ENCODE data around the gene ABCA2.

ABCA2 gene

GRCh38 chr9:136971746-136972145, 56.3 kb downstream of the ABCA2 start:
- WGBS (ENCODE audit: insufficient coverage, insufficient read length), result no CpG with 5 or more reads among the region's 14 CpGs

GRCh38 chr9:136970361-136970760, 57.7 kb downstream of the ABCA2 start:
- Histone ChIP-seq H3K36me3 (ENCODE audit: control insufficient read depth, insufficient read depth, low read length) (no peaks in the 10 kb centered on the region), H3K9me3 (ENCODE audit: control insufficient read depth, insufficient read depth, low read length) (no peaks in the 10 kb centered on the region), H3K27me3 (ENCODE audit: control insufficient read depth, insufficient read depth, low read length) (no peaks in the 10 kb centered on the region), H3K4me1 (ENCODE audit: control insufficient read depth, insufficient read depth, low read length) (peaks cover 5% of the 10 kb centered on the region; the same call in 1 of the 2 replicates), H3K27ac (ENCODE audit: low read length) (no peak overlapping the region), H3K4me3 (ENCODE audit: low read length) (no peak overlapping the region)
- DNase-seq (ENCODE audit: low read depth, low spot score), result no peak
- WGBS (ENCODE audit: insufficient coverage, insufficient read length), result no CpG with 5 or more reads among the region's 11 CpGs

More at GRCh38 chr9:136971746-136972145, 56.3 kb downstream of the ABCA2 start:
- Histone ChIP-seq H3K4me1 (ENCODE audit: control insufficient read depth, insufficient read depth, low read length) (no peaks in the 10 kb centered on the region), H3K27ac (ENCODE audit: low read length) (no peak overlapping the region), H3K9me3 (ENCODE audit: control insufficient read depth, insufficient read depth, low read length) (no peaks in the 10 kb centered on the region), H3K4me3 (ENCODE audit: low read length) (no peak overlapping the region), H3K27me3 (ENCODE audit: control insufficient read depth, insufficient read depth, low read length) (no peaks in the 10 kb centered on the region), H3K36me3 (ENCODE audit: control insufficient read depth, insufficient read depth, low read length) (no peaks in the 10 kb centered on the region)
- DNase-seq (ENCODE audit: low read depth, low spot score), result no peak

GRCh38 chr9:136969774-136970173, 58.3 kb downstream of the ABCA2 start:
- Histone ChIP-seq H3K4me1 (ENCODE audit: control insufficient read depth, insufficient read depth, low read length) (peaks cover 5% of the 10 kb centered on the region; the same call in 1 of the 2 replicates), H3K4me3 (ENCODE audit: low read length) (no peak overlapping the region), H3K9me3 (ENCODE audit: control insufficient read depth, insufficient read depth, low read length) (no peaks in the 10 kb centered on the region), H3K36me3 (ENCODE audit: control insufficient read depth, insufficient read depth, low read length) (no peaks in the 10 kb centered on the region), H3K27ac (ENCODE audit: low read length) (no peak overlapping the region), H3K27me3 (ENCODE audit: control insufficient read depth, insufficient read depth, low read length) (no peaks in the 10 kb centered on the region)
- WGBS (ENCODE audit: insufficient coverage, insufficient read length), result no CpG with 5 or more reads among the region's 5 CpGs
- no peak for DNase-seq (ENCODE audit: low read depth, low spot score)

- H3K9me3 ChIP-seq (ENCODE audit: control insufficient read depth, insufficient read depth, low read length), result no peaks in the 10 kb centered on the region
- WGBS (ENCODE audit: insufficient coverage, insufficient read length), result no CpG with 5 or more reads among the region's 17 CpGs
- peaks cover 5% of the 10 kb centered on the region; the same call in 1 of the 2 replicates for H3K4me1 ChIP-seq (ENCODE audit: control insufficient read depth, insufficient read depth, low read length)
- H3K36me3 ChIP-seq (ENCODE audit: control insufficient read depth, insufficient read depth, low read length), result no peaks in the 10 kb centered on the region
- H3K27ac ChIP-seq (ENCODE audit: low read length), result no peak overlapping the region
- H3K27me3 ChIP-seq (ENCODE audit: control insufficient read depth, insufficient read depth, low read length), result no peaks in the 10 kb centered on the region
- DNase-seq (ENCODE audit: low read depth, low spot score), result no peak
- H3K4me3 ChIP-seq (ENCODE audit: low read length), result no peak overlapping the region
Observed at GRCh38 chr9:136969150-136969549, 58.9 kb downstream of the ABCA2 start.

- no CpG with 5 or more reads among the region's 17 CpGs for WGBS (ENCODE audit: insufficient coverage, insufficient read length)
- Histone ChIP-seq H3K36me3 (ENCODE audit: control insufficient read depth, insufficient read depth, low read length) (no peaks in the 10 kb centered on the region), H3K27me3 (ENCODE audit: control insufficient read depth, insufficient read depth, low read length) (no peaks in the 10 kb centered on the region), H3K4me1 (ENCODE audit: control insufficient read depth, insufficient read depth, low read length) (peaks cover 5% of the 10 kb centered on the region; the same call in 1 of the 2 replicates), H3K4me3 (ENCODE audit: low read length) (no peak overlapping the region), H3K27ac (ENCODE audit: low read length) (no peak overlapping the region), H3K9me3 (ENCODE audit: control insufficient read depth, insufficient read depth, low read length) (no peaks in the 10 kb centered on the region)
- no peak for DNase-seq (ENCODE audit: low read depth, low spot score)
Observed at GRCh38 chr9:136968333-136969127, 59.5 kb downstream of the ABCA2 start.

GRCh38 chr9:136965771-136966484, 62.1 kb downstream of the ABCA2 start:
- Histone ChIP-seq H3K36me3 (ENCODE audit: control insufficient read depth, insufficient read depth, low read length) (no peaks in the 10 kb centered on the region), H3K27ac (ENCODE audit: low read length) (no peak overlapping the region), H3K4me3 (ENCODE audit: low read length) (no peak overlapping the region), H3K9me3 (ENCODE audit: control insufficient read depth, insufficient read depth, low read length) (no peaks in the 10 kb centered on the region), H3K27me3 (ENCODE audit: control insufficient read depth, insufficient read depth, low read length) (no peaks in the 10 kb centered on the region), H3K4me1 (ENCODE audit: control insufficient read depth, insufficient read depth, low read length) (peaks cover 5% of the 10 kb centered on the region; the same call in 1 of the 2 replicates)
- no CpG with 5 or more reads among the region's 23 CpGs for WGBS (ENCODE audit: insufficient coverage, insufficient read length)
- no peak for DNase-seq (ENCODE audit: low read depth, low spot score)

- Histone ChIP-seq H3K36me3 (ENCODE audit: control insufficient read depth, insufficient read depth, low read length) (no peaks in the 10 kb centered on the region), H3K27ac (ENCODE audit: low read length) (no peak overlapping the region), H3K4me3 (ENCODE audit: low read length) (no peak overlapping the region), H3K4me1 (ENCODE audit: control insufficient read depth, insufficient read depth, low read length) (peaks cover 5% of the 10 kb centered on the region; the same call in 1 of the 2 replicates), H3K9me3 (ENCODE audit: control insufficient read depth, insufficient read depth, low read length) (no peaks in the 10 kb centered on the region), H3K27me3 (ENCODE audit: control insufficient read depth, insufficient read depth, low read length) (no peaks in the 10 kb centered on the region)
- WGBS (ENCODE audit: insufficient coverage, insufficient read length), result no CpG with 5 or more reads among the region's 26 CpGs
- DNase-seq (ENCODE audit: low read depth, low spot score), result no peak
Observed at GRCh38 chr9:136964833-136965422, 63.1 kb downstream of the ABCA2 start.

GRCh38 chr9:136964171-136964689, 63.8 kb downstream of the ABCA2 start:
- peaks cover 5% of the 10 kb centered on the region; the same call in 1 of the 2 replicates for H3K4me1 ChIP-seq (ENCODE audit: control insufficient read depth, insufficient read depth, low read length)
- no peaks in the 10 kb centered on the region for H3K9me3 ChIP-seq (ENCODE audit: control insufficient read depth, insufficient read depth, low read length)

GRCh38 chr9:136963751-136964150, 64.3 kb downstream of the ABCA2 start:
- no CpG with 5 or more reads among the region's 12 CpGs for WGBS (ENCODE audit: insufficient coverage, insufficient read length)
- no peaks in the 10 kb centered on the region for H3K36me3 ChIP-seq (ENCODE audit: control insufficient read depth, insufficient read depth, low read length)
- H3K27me3 ChIP-seq (ENCODE audit: control insufficient read depth, insufficient read depth, low read length), result no peaks in the 10 kb centered on the region
- no peaks in the 10 kb centered on the region for H3K9me3 ChIP-seq (ENCODE audit: control insufficient read depth, insufficient read depth, low read length)
- H3K4me1 ChIP-seq (ENCODE audit: control insufficient read depth, insufficient read depth, low read length), result peaks cover 5% of the 10 kb centered on the region; the same call in 1 of the 2 replicates
- no peak for DNase-seq (ENCODE audit: low read depth, low spot score)
- no peak overlapping the region for H3K27ac ChIP-seq (ENCODE audit: low read length)
- no peak overlapping the region for H3K4me3 ChIP-seq (ENCODE audit: low read length)

More at GRCh38 chr9:136964171-136964689, 63.8 kb downstream of the ABCA2 start:
- no peak overlapping the region for H3K4me3 ChIP-seq (ENCODE audit: low read length)
- no peaks in the 10 kb centered on the region for H3K36me3 ChIP-seq (ENCODE audit: control insufficient read depth, insufficient read depth, low read length)
- no CpG with 5 or more reads among the region's 22 CpGs for WGBS (ENCODE audit: insufficient coverage, insufficient read length)
- H3K27ac ChIP-seq (ENCODE audit: low read length), result no peak overlapping the region
- H3K27me3 ChIP-seq (ENCODE audit: control insufficient read depth, insufficient read depth, low read length), result no peaks in the 10 kb centered on the region
- no peak for DNase-seq (ENCODE audit: low read depth, low spot score)

GRCh38 chr9:136963341-136963740, 64.7 kb downstream of the ABCA2 start:
- no CpG with 5 or more reads among the region's 15 CpGs for WGBS (ENCODE audit: insufficient coverage, insufficient read length)
- no peaks in the 10 kb centered on the region for H3K36me3 ChIP-seq (ENCODE audit: control insufficient read depth, insufficient read depth, low read length)
- no peak overlapping the region for H3K27ac ChIP-seq (ENCODE audit: low read length)
- no peak overlapping the region for H3K4me3 ChIP-seq (ENCODE audit: low read length)
- no peak for DNase-seq (ENCODE audit: low read depth, low spot score)
- H3K27me3 ChIP-seq (ENCODE audit: control insufficient read depth, insufficient read depth, low read length), result no peaks in the 10 kb centered on the region
- no peaks in the 10 kb centered on the region for H3K9me3 ChIP-seq (ENCODE audit: control insufficient read depth, insufficient read depth, low read length)
- H3K4me1 ChIP-seq (ENCODE audit: control insufficient read depth, insufficient read depth, low read length), result peaks cover 5% of the 10 kb centered on the region; the same call in 1 of the 2 replicates

All from iPS DF 6.9 (cell line).